ENCODE results near the gene CXCL3.

DNA sequence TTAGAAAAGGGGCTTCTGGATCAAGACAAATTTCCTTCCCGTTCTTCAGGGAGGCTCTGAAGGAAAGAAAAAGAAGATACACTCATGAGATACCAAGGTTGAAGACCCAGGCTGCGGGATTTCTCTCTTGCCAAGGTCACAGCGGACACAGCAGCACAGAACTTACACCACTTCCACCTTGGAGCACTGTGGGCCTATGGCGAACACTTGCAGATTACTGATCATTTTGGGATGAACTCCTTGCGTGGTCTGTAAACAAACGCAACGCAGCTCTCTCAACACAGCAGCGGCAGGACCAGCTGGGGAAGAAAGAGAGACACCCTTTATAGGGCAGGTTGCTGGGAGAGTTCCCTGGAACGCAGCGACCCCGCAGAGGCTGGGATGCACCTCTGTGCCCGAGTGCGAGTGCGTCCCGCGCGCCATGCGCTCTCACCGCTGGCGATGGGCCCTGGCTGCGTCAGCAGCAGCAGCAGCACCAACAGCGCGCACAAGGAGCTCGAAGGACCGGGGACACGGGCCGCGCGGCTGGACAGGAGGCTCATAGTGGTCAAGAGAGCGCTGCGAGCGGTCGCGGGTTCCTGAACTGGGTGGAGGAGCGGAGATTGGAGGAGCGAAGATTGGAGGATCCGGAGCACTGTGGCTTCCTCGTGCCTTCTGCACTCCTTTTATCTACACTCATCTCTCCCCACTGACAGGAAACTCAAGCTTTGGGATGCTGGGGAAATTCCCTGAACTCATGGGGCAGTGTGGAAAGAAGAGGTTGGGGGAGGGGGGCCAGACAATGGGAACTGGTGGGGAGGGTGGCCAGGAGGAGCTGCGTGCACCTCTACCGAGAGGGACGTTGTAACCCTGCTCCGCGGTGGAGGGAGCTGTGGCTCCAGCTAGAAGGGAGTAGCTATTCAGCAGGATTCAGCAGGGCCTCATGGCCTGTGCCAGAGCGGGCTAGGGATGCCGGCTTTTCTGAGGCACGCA, 40.2 kb downstream of the CXCL3 start, which contains the start of gene CXCL5:
- TF ChIP-seq RFX5 (IDR thresholded peaks at IDR 0.05; ENCODE audit: low read depth, low read length) (no peak), YY1 (IDR thresholded peaks at IDR 0.05; ENCODE audit: low read depth, low read length) (no peak), FOS (IDR thresholded peaks at IDR 0.05; ENCODE audit: borderline replicate concordance, extremely low read depth, insufficient read length) (no peak)
- TF ChIP-seq, protein P1, sequence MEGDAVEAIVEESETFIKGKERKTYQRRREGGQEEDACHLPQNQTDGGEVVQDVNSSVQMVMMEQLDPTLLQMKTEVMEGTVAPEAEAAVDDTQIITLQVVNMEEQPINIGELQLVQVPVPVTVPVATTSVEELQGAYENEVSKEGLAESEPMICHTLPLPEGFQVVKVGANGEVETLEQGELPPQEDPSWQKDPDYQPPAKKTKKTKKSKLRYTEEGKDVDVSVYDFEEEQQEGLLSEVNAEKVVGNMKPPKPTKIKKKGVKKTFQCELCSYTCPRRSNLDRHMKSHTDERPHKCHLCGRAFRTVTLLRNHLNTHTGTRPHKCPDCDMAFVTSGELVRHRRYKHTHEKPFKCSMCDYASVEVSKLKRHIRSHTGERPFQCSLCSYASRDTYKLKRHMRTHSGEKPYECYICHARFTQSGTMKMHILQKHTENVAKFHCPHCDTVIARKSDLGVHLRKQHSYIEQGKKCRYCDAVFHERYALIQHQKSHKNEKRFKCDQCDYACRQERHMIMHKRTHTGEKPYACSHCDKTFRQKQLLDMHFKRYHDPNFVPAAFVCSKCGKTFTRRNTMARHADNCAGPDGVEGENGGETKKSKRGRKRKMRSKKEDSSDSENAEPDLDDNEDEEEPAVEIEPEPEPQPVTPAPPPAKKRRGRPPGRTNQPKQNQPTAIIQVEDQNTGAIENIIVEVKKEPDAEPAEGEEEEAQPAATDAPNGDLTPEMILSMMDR (IDR thresholded peaks at IDR 0.05 in 2 of 3, conservative IDR thresholded peaks at IDR 0.05 in 1 of 3; ENCODE audit: control insufficient read depth in 2 of 3, extremely low read depth in 1 of 3, insufficient read depth in 1 of 3, low read depth in 3 of 3, low read length in 3 of 3), result no peak
